ENCODE results near the gene ALPK1. TPM values are rescaled to one million over a fixed set of nuclear protein-coding genes. Genes with fewer than 3 reads are reported as not detected.

ALPK1 gene
- total RNA-seq, 4 donors from 2014 or later = 17.1 to 34.8 (median 25.8) TPM

DNA sequence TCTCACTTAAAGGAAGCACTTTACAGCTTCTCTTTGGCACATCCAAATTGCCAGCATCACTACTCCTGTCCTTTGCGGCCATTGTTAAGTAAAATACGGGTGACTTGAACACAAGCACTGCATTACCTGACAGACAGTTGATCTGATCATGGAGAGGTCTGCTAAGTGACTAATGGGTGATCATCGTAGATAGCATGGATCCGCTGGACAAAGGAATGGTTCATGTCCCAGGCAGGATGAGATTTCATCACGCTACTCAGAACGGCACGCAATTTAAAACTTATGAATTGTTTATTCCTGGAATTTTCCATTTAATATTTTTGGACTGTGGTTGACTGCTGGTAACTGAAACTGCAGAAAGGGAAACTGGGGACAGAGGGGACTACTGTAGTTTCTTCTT, 124.7 kb downstream of the ALPK1 start:
- TF ChIP-seq, protein P1, sequence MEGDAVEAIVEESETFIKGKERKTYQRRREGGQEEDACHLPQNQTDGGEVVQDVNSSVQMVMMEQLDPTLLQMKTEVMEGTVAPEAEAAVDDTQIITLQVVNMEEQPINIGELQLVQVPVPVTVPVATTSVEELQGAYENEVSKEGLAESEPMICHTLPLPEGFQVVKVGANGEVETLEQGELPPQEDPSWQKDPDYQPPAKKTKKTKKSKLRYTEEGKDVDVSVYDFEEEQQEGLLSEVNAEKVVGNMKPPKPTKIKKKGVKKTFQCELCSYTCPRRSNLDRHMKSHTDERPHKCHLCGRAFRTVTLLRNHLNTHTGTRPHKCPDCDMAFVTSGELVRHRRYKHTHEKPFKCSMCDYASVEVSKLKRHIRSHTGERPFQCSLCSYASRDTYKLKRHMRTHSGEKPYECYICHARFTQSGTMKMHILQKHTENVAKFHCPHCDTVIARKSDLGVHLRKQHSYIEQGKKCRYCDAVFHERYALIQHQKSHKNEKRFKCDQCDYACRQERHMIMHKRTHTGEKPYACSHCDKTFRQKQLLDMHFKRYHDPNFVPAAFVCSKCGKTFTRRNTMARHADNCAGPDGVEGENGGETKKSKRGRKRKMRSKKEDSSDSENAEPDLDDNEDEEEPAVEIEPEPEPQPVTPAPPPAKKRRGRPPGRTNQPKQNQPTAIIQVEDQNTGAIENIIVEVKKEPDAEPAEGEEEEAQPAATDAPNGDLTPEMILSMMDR (IDR thresholded peaks at IDR 0.05; ENCODE audit: low read depth) = no peak

DNA sequence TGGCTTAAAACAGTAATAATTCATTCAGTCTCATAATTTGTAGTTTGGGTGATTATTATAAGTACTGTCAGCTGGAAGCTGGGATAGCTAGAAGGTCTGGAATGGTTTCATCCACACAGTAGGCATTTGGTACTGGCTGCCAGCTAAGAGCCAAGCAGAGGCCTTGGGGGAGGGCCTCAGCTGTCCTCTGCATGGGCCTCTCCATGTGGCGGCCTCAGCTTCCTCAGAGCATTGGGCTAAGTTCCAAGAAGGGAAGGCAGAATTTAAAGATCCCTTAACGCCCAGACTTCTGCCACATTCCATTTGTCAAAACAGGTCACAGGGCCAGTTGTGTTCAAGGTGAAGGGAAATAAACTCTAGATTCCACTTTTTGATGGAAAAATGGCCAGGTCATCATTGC, 125.5 kb downstream of the ALPK1 start:
- TF ChIP-seq, protein P1 (IDR thresholded peaks at IDR 0.05; ENCODE audit: low read depth) = no peak

DNA sequence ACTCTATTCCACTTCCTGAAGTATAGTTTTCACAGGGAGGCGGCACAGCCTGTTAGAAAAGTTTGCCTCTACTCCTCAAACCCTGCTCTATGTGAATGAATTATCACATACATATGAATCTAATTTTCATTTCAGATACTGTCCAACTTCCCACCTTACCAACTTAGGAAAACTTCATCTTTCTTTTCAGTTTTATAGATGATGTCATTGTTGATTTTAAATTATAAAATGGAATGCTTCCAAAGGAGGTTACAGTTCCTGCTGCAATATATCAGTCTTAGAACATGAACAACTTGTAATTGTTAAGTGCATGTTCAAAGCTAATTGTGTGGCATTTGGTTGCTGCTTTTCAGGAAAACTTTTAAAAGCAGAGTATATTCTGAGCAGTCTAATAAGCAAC, 126.4 kb downstream of the ALPK1 start:
- TF ChIP-seq, protein P1 (IDR thresholded peaks at IDR 0.05; ENCODE audit: low read depth) = no peak

DNA sequence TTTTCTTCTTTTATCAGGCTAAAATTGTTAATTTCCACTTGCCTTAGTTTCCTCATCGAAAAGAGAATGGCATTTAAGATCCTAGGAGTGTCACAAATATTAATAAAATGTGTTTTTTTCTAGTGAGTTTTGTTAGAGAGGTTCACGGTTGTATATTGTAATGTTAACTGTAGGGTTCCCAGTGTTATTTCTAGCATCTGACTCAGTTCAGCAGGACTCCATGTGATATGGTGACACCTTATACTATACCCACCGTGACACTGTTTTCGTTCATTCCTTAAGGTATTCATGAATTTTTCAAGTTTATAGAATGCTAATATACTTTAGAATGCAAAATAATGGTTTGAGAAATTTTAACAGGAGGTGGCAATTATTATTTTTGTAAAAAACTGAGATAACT, 128.7 kb downstream of the ALPK1 start:
- TF ChIP-seq, protein P1 (IDR thresholded peaks at IDR 0.05; ENCODE audit: low read depth) = no peak

DNA sequence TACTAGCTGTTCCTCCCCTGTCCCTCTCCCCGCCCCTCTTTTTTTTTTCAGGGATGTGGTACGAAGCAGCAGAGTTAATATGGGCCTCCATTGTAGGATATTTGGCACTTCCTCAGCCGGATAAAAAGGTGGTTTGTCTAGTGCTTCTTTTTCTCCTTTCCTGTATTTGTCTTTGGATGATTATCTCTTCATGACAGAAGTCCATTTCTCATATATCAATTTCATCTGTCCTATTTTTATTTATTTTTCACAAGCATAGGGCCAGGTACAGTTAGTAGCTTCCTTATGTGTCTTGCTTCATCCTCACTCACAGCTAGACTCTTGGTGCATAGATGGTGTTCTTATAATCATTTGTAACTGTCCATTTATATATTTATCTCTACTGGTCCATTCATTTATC, 129.2 kb downstream of the ALPK1 start:
- TF ChIP-seq, protein P1 (IDR thresholded peaks at IDR 0.05; ENCODE audit: low read depth) = no peak

DNA sequence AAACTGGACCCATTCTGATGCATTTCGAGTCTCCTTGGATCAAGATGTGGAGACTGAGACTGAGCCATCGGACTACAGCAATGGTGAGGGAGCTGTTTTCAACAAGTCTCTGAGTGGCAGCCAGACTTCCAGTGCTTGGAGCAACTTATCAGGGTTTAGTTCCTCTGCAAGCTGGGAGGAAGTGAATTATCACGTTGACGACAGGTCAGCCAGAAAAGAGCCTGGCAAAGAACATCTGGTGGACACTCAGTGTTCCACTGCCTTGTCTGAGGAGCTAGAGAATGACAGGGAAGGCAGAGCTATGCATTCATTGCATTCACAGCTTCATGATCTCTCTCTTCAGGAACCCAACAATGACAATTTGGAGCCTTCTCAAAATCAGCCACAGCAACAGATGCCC, 134.0 kb downstream of the ALPK1 start:
- TF ChIP-seq, protein P1 (IDR thresholded peaks at IDR 0.05; ENCODE audit: low read depth) = no peak

DNA sequence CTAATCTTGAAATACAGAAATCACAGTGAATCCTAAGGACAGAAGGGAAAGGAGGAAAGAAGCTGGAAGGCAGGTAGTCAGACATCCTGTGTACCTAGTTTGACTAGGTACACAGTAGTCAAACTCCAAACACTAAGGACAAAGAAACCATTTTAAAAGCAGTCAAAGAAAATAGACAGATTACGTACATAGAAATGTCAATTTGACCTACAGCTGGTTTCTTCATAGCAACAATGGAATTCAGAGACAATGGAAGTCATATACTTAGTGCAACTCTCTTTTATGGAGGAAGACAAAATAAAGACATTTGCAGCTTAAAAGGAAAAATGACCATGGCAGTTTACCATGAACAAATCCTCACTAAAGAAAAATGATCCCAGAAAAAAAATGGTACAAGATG, 139.8 kb downstream of the ALPK1 start:
- TF ChIP-seq, protein P1 (IDR thresholded peaks at IDR 0.05; ENCODE audit: low read depth) = no peak
